ENCODE measurements around the gene PAK6. TPM values are rescaled to one million over a fixed set of nuclear protein-coding genes. Genes with fewer than 3 reads are reported as not detected.

Gene PAK6
- polyA plus RNA-seq, 2 of the 4 experiments (the other 2 are of a cell fraction), result 0.10 to 0.16 TPM

GRCh38 chr15:40275523-40275922, 36.7 kb downstream of the PAK6 start:
- Histone ChIP-seq H3K4me3 (no peak overlapping the region), H3K9me3 (no peaks in the 10 kb centered on the region), H3K4me1 (no peaks in the 10 kb centered on the region), H3K27ac (no peak overlapping the region), H3K4me2 (no peak overlapping the region)
- WGBS (ENCODE audit: missing lambda C conversion rate), result 54% methylated on average over 5 of the region's 5 CpGs
- CTCF ChIA-PET, result interaction anchor here (0.8 to 19.7 kb wide), 23 partner anchors 14 to 486 kb away, joined by 3 to 658 read pairs (median 7); partner anchors contain the start of genes PAK6 and PLCB2
- no peak for DNase-seq (ENCODE audit: low read depth in 1 of 2, low spot score in 1 of 2)
- no peak for ATAC-seq
- FAIRE-seq, result no peak
- POLR2A ChIA-PET, result no interaction called here
- TF ChIP-seq POLR2A (IDR thresholded peaks at IDR 0.05; ENCODE audit: low read length) (no peak), KDM1A (IDR thresholded peaks at IDR 0.05; ENCODE audit: low read depth) (peak; percentile 30; the same call in 1 of the 2 replicates)

DNA sequence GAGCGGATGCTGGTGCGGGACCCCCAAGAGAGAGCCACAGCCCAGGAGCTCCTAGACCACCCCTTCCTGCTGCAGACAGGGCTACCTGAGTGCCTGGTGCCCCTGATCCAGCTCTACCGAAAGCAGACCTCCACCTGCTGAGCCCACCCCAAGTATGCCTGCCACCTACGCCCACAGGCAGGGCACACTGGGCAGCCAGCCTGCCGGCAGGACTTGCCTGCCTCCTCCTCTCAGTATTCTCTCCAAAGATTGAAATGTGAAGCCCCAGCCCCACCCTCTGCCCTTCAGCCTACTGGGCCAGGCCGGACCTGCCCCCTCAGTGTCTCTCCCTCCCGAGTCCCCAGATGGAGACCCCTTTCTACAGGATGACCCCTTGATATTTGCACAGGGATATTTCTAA, 37.1 kb downstream of the PAK6 start:
- Histone ChIP-seq H3K27ac (no peak overlapping the region), H3K4me1 (no peaks in the 10 kb centered on the region), H3K4me3 (no peak overlapping the region), H3K4me2 (no peak overlapping the region), H3K9me3 (no peaks in the 10 kb centered on the region)
- CTCF ChIA-PET, result interaction anchor here (2.0 to 19.7 kb wide), 9 partner anchors 14 to 230 kb away, joined by 5 to 658 read pairs (median 102); partner anchors contain the start of genes PAK6 and PLCB2
- FAIRE-seq (no peak), DNase-seq (ENCODE audit: low read depth in 1 of 2, low spot score in 1 of 2) (no peak), ATAC-seq (no peak)
- 58% methylated on average over 4 of the region's 7 CpGs for WGBS (ENCODE audit: missing lambda C conversion rate)
- TF ChIP-seq BCL3 (IDR thresholded peaks at IDR 0.05) (no peak), CEBPB (IDR thresholded peaks at IDR 0.05) (no peak), EP300 (IDR thresholded peaks at IDR 0.05) (no peak), FOXS1 (CRISPR knock-in tag; IDR thresholded peaks at IDR 0.05) (no peak), POLR2A (IDR thresholded peaks at IDR 0.05; ENCODE audit: low read length) (no peak), HDAC2 (IDR thresholded peaks at IDR 0.05) (no peak), RAD21 (conservative IDR thresholded peaks at IDR 0.05 in 1 of 2, IDR thresholded peaks at IDR 0.05 in 1 of 2) (no peak)
- POLR2A ChIA-PET, result no interaction called here

- TF ChIP-seq GATA3 (IDR thresholded peaks at IDR 0.05; ENCODE audit: borderline replicate concordance), result no peak
- no peak for TF ChIP-seq EHF (CRISPR knock-in tag; IDR thresholded peaks at IDR 0.05)
- no peak for TF ChIP-seq HOXA7 (CRISPR knock-in tag; IDR thresholded peaks at IDR 0.05)
- TF ChIP-seq KDM1A (IDR thresholded peaks at IDR 0.05; ENCODE audit: low read depth), result no peak
- no peak for TF ChIP-seq CEBPB (IDR thresholded peaks at IDR 0.05)
- no peak for TF ChIP-seq EP300 (IDR thresholded peaks at IDR 0.05)
- TF ChIP-seq, protein P1, sequence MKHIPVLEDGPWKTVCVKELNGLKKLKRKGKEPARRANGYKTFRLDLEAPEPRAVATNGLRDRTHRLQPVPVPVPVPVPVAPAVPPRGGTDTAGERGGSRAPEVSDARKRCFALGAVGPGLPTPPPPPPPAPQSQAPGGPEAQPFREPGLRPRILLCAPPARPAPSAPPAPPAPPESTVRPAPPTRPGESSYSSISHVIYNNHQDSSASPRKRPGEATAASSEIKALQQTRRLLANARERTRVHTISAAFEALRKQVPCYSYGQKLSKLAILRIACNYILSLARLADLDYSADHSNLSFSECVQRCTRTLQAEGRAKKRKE (CRISPR knock-in tag; IDR thresholded peaks at IDR 0.05; ENCODE audit: low read depth), result no peak
- TF ChIP-seq JUN (IDR thresholded peaks at IDR 0.05), result no peak
- POLR2A ChIA-PET, result no interaction called here
- no peak for DNase-seq (ENCODE audit: low read depth in 1 of 2, low spot score in 1 of 2)
- Histone ChIP-seq H3K27ac (no peak overlapping the region), H3K9me3 (no peaks in the 10 kb centered on the region), H3K4me2 (no peak overlapping the region), H3K4me3 (no peak overlapping the region), H3K4me1 (no peaks in the 10 kb centered on the region)
- 30% methylated on average over 2 of the region's 4 CpGs for WGBS (ENCODE audit: missing lambda C conversion rate)
- CTCF ChIA-PET, result interaction anchor here (1.0 to 19.7 kb wide), 9 partner anchors 9 to 231 kb away, joined by 3 to 658 read pairs (median 59); partner anchors contain the start of genes CCDC9B and PLCB2
- ATAC-seq, result no peak
- FAIRE-seq, result no peak
Measured at GRCh38 chr15:40276927-40277326, 38.1 kb downstream of the PAK6 start.

DNA sequence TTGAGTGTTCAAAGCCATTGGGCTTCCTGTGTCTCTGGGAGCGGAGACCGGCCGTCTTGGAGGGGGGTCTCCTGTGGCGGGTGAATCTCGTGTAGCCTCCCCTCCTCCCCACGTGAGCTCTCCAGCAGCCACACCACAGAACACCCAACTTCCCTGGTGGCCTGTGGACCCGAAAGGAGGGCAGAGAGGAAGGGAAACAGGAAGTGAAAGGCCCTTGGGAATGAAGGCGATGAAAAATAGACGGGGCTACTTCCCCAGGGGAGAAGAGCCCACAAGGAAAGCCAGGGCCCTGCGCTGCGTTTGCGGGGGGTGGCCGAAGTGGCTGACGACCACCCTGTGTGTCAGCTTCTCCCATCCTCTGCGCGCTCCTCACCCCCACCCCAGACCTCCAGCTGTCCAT, 38.6 kb downstream of the PAK6 start:
- WGBS (ENCODE audit: missing lambda C conversion rate), result 65% methylated on average over 16 of the region's 16 CpGs
- no peak for ATAC-seq
- no peaks in the 10 kb centered on the region for H3K9me3 ChIP-seq
- POLR2A ChIA-PET, result no interaction called here
- no peak overlapping the region for H3K4me3 ChIP-seq
- no peak for FAIRE-seq
- no peaks in the 10 kb centered on the region for H3K4me1 ChIP-seq
- DNase-seq (ENCODE audit: low read depth in 1 of 2, low spot score in 1 of 2), result no peak
- no peak overlapping the region for H3K27ac ChIP-seq
- CTCF ChIA-PET, result interaction anchor here (0.9 to 19.7 kb wide), 12 partner anchors 8 to 231 kb away, joined by 3 to 658 read pairs (median 26); partner anchors contain the start of genes CCDC9B and PLCB2
- TF ChIP-seq SMC3 (IDR thresholded peaks at IDR 0.05) (no peak), BCL3 (IDR thresholded peaks at IDR 0.05) (no peak), POLR2AphosphoS2 (conservative IDR thresholded peaks at IDR 0.05; ENCODE audit: low read length) (no peak), HDAC2 (IDR thresholded peaks at IDR 0.05) (no peak), CEBPB (IDR thresholded peaks at IDR 0.05) (no peak)
- H3K4me2 ChIP-seq, result no peak overlapping the region
